Hematopoietic multipotent progenitor cell treated with erythropoietin and hydrocortisone succinate and interleukin-3 and kit ligand, for 8 days (in vitro differentiated cells): ENCODE data around the gene ARMC3.

ENCODE experiments used
- DNase-seq: peaks from one replicate; pipeline ENCODE4 v3.0.0-alpha.2; 2015

Gene ARMC3

DNA sequence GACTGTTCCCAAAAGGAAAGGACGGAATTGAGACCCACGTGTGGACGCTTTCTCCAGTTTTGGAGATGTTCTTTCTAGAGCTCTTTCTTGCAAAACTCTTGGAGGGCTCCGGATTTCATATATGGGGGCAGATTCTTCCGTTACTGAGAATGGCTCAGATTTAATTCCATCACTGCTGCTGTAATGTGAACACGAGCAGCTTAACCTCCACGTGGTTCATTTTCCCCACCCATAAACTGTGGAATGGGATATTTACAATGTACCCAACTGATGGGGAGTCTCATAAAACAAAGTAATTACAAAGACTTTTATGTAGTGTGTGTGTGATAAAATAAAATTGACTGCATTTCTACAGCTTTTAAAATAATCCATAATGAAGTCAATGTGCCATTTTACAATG lies 152.4 kb downstream of the ARMC3 start:
- DNase-seq = no peak

DNA sequence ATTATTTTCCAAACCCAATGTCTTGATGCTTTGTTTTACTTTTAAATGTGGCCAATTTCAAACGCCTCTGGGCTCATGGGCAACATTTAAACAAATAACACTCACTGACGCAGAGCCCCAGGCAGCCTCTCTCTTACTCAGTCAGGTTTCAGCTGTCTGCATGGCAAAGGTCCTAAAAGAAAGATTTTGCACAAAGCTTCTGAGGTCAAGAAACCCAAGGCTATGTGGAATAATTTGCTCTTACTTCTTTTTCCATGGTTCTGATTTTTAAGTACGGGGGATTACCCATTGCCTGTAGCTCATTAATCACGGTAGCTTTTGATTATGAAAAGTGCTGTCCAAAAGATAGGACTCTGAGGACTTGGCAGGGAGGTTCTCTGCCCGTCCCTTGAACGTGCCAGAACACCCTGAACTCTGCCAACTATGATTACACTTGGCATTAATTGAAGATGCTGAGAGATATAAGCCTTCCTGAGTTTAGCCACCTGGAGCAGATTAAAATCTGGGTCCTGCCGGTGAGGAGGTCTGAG lies 153.4 kb downstream of the ARMC3 start:
- no peak for DNase-seq

- peak; percentile 20 for DNase-seq
Observed at GRCh38 chr10:23081891-23082290, 154.0 kb downstream of the ARMC3 start.
